ENCODE data around the gene SLC35F6.
A peak's percentile ranks its signal among the peaks of the same experiment; 100 is the strongest.
"Not testable (repeated sequence)": the region's sequence is repeated elsewhere in the genome, so short reads cannot be mapped to it uniquely, and the experiment has no call there.

The SLC35F6 gene

GRCh38 chr2:26786207-26787028 is 22.3 kb downstream of the SLC35F6 start:
- DNase-seq = peak; percentile 7

- no peak for DNase-seq
These were observed 28.6 kb downstream of the SLC35F6 start for GRCh38 chr2:26792720-26793119.

- no peak for DNase-seq
These were observed 29.4 kb downstream of the SLC35F6 start for GRCh38 chr2:26793518-26793917.

GRCh38 chr2:26795135-26795534 is 31.1 kb downstream of the SLC35F6 start:
- DNase-seq = not testable (repeated sequence)

GRCh38 chr2:26801328-26801727 is 37.2 kb downstream of the SLC35F6 start:
- no peak for DNase-seq

GRCh38 chr2:26801796-26802195 is 37.7 kb downstream of the SLC35F6 start:
- no peak for DNase-seq

GRCh38 chr2:26805241-26805676 is 41.2 kb downstream of the SLC35F6 start:
- DNase-seq = no peak

GRCh38 chr2:26807788-26808460 is 43.8 kb downstream of the SLC35F6 start:
- DNase-seq = no peak

GRCh38 chr2:26809211-26809610 is 45.1 kb downstream of the SLC35F6 start:
- no peak for DNase-seq

- no peak for DNase-seq
These were observed 45.9 kb downstream of the SLC35F6 start for GRCh38 chr2:26809876-26810577.

GRCh38 chr2:26811261-26811660 is 47.2 kb downstream of the SLC35F6 start:
- DNase-seq = no peak

- DNase-seq = no peak
These were observed 48.0 kb downstream of the SLC35F6 start for GRCh38 chr2:26811791-26812694.

- DNase-seq = no peak
These were observed 48.6 kb downstream of the SLC35F6 start for GRCh38 chr2:26812731-26813130.

- not testable (repeated sequence) for DNase-seq
These were observed 50.1 kb downstream of the SLC35F6 start for GRCh38 chr2:26814072-26814765.

GRCh38 chr2:26816893-26817292 is 52.8 kb downstream of the SLC35F6 start:
- no peak for DNase-seq

- no peak for DNase-seq
These were observed 54.2 kb downstream of the SLC35F6 start for GRCh38 chr2:26818255-26818654.

- no peak for DNase-seq
These were observed 54.9 kb downstream of the SLC35F6 start for GRCh38 chr2:26818972-26819371.

- no peak for DNase-seq
These were observed 56.8 kb downstream of the SLC35F6 start for GRCh38 chr2:26820932-26821331.

GRCh38 chr2:26822877-26823276 is 58.8 kb downstream of the SLC35F6 start:
- DNase-seq = no peak

Measured in activated effector memory CD4-positive, alpha-beta T cell treated with Interleukin-2 at 50 U/mL for 16 hours (primary cell).